Measurements from ENCODE around the gene PIAS2.

Gene PIAS2

GRCh38 chr18:46950064-46950656, 32.9 kb upstream of the PIAS2 start:
- Histone ChIP-seq H3K4me3 (ENCODE audit: low read depth, low read length) (no peak overlapping the region), H3K9me3 (ENCODE audit: severe bottlenecking) (no peaks in the 10 kb centered on the region), H3K36me3 (no peaks in the 10 kb centered on the region), H3K27ac (no peak overlapping the region), H3K27me3 (ENCODE audit: insufficient read depth, low read depth, severe bottlenecking) (no peaks in the 10 kb centered on the region)
- TF ChIP-seq, protein P1, sequence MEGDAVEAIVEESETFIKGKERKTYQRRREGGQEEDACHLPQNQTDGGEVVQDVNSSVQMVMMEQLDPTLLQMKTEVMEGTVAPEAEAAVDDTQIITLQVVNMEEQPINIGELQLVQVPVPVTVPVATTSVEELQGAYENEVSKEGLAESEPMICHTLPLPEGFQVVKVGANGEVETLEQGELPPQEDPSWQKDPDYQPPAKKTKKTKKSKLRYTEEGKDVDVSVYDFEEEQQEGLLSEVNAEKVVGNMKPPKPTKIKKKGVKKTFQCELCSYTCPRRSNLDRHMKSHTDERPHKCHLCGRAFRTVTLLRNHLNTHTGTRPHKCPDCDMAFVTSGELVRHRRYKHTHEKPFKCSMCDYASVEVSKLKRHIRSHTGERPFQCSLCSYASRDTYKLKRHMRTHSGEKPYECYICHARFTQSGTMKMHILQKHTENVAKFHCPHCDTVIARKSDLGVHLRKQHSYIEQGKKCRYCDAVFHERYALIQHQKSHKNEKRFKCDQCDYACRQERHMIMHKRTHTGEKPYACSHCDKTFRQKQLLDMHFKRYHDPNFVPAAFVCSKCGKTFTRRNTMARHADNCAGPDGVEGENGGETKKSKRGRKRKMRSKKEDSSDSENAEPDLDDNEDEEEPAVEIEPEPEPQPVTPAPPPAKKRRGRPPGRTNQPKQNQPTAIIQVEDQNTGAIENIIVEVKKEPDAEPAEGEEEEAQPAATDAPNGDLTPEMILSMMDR (IDR thresholded peaks at IDR 0.05; ENCODE audit: low read depth, low read length): peak; percentile 56
- DNase-seq: no peak

DNA sequence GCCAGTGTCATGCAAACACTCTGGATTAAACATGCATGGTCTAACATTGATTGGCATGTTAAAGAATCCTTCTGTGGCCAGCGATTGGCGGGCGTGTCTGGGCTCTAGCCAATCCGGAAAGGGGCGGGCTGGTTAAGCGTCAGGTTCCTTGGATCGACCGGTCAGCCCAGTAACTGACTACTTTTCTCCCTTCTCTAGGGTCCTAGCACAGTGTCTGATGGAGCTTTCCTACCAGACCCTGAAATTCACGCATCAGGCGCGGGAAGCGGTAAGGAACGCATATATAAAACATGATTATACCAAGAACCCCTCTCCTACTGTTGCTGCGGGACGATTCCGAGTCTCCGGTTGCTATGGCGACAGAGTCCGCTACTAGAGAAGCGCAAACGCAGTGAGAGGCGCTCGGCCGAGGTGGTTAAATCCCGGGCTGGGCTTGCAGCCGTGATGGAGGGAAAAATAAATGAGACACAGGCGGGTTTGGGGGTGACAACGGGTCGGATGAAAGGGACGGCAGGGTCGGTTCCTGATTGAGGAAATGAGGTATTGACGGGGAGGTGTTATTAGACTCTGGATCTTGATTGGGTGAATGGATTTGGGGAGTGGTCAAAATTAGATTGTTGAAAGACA, 29.5 kb upstream of the PIAS2 start:
- Histone ChIP-seq H3K36me3 (no peaks in the 10 kb centered on the region), H3K9me3 (ENCODE audit: severe bottlenecking) (no peaks in the 10 kb centered on the region), H3K27me3 (ENCODE audit: insufficient read depth, low read depth, severe bottlenecking) (no peaks in the 10 kb centered on the region), H3K27ac (peak overlapping the region; percentile 41; the same call in 1 of the 2 replicates), H3K4me3 (ENCODE audit: low read depth, low read length) (peak overlapping the region; percentile 73)
- peak; percentile 94 for DNase-seq
- TF ChIP-seq, protein P1 (IDR thresholded peaks at IDR 0.05; ENCODE audit: low read depth, low read length): no peak

GRCh38 chr18:46942646-46943045, 25.3 kb upstream of the PIAS2 start:
- H3K4me3 ChIP-seq (ENCODE audit: low read depth, low read length): no peak overlapping the region
- H3K36me3 ChIP-seq: no peaks in the 10 kb centered on the region
- no peaks in the 10 kb centered on the region for H3K27me3 ChIP-seq (ENCODE audit: insufficient read depth, low read depth, severe bottlenecking)
- TF ChIP-seq, protein P1 (IDR thresholded peaks at IDR 0.05; ENCODE audit: low read depth, low read length): no peak
- no peak for DNase-seq
- H3K27ac ChIP-seq: no peak overlapping the region
- no peaks in the 10 kb centered on the region for H3K9me3 ChIP-seq (ENCODE audit: severe bottlenecking)

GRCh38 chr18:46939998-46940571, 22.8 kb upstream of the PIAS2 start:
- Histone ChIP-seq H3K27me3 (ENCODE audit: insufficient read depth, low read depth, severe bottlenecking) (no peaks in the 10 kb centered on the region), H3K36me3 (no peaks in the 10 kb centered on the region), H3K9me3 (ENCODE audit: severe bottlenecking) (no peaks in the 10 kb centered on the region), H3K27ac (no peak overlapping the region), H3K4me3 (ENCODE audit: low read depth, low read length) (no peak overlapping the region)
- TF ChIP-seq, protein P1 (IDR thresholded peaks at IDR 0.05; ENCODE audit: low read depth, low read length): no peak
- no peak for DNase-seq

DNA sequence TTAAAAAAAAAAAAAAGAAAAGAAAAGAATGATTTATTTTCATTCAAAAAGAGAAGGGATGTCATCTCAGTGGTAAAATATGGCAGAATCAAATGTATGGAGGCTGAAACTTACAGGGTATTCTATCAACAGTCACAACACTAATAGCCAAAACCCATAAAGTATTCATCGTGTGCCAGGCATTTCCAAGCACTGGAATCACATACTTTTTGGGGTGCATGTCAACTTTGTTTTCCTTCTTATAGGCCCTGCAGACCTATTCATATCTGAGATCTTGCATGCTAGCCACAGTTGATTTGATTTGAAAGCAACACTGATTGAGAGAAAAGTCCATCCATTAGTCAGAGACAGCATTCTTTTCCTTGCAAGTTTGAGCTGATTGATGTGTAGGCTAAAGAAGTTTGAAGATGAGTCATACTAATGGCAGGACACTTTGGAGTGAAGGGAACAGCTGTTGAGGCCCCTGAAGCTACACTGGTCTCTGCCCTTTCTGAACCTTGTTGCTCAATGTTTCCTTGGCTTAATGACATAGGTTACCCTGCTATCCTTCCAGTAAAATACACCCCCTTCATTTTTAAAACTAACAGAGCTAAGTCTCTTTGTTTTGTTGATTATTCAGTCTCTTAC, 22.1 kb upstream of the PIAS2 start:
- DNase-seq: no peak
- H3K4me3 ChIP-seq (ENCODE audit: low read depth, low read length): no peak overlapping the region
- TF ChIP-seq, protein P1 (IDR thresholded peaks at IDR 0.05; ENCODE audit: low read depth, low read length): no peak

More for the DNA sequence above, 22.1 kb upstream of the PIAS2 start:
- H3K27ac ChIP-seq: no peak overlapping the region
- H3K9me3 ChIP-seq (ENCODE audit: severe bottlenecking): no peaks in the 10 kb centered on the region
- H3K27me3 ChIP-seq (ENCODE audit: insufficient read depth, low read depth, severe bottlenecking): no peaks in the 10 kb centered on the region
- no peaks in the 10 kb centered on the region for H3K36me3 ChIP-seq
